Tibial nerve (tissue), 4 donors: ENCODE results near the gene KCNJ1.

Source experiments
- CTCF ChIP-seq, 5 experiments: fragments of 200-600 bp in 3 of 5; fragments of 450-650 bp in 2 of 5; sonication (generic) in 3 of 5; IDR thresholded peaks; one replicate each; pipeline ENCODE4 v1.5.1; 2016 to 2019; ENCODE audit warnings: antibody characterized with exemption in 5 of 5, mild to moderate bottlenecking in 3 of 5, moderate library complexity in 2 of 5
- EP300 ChIP-seq, 2 donors: sonication (generic); formaldehyde crosslinking; IDR thresholded peaks; one replicate each; pipeline ENCODE4 v1.6.1; 2017; ENCODE audit warnings: antibody characterized with exemption in 2 of 2, mild to moderate bottlenecking in 1 of 2
- POLR2A ChIP-seq, 2 donors: fragments of 450-650 bp; IDR thresholded peaks; one replicate each; pipeline ENCODE4 v1.6.1; 2017; ENCODE audit warnings: antibody characterized with exemption in 2 of 2, mild to moderate bottlenecking in 2 of 2, moderate library complexity in 2 of 2

- TF ChIP-seq POLR2A (IDR thresholded peaks at IDR 0.05) (no peak), CTCF (IDR thresholded peaks at IDR 0.05) (no peak), EP300 (IDR thresholded peaks at IDR 0.05) (no peak)
Observed at GRCh38 chr11:128914216-128915148, 47.4 kb upstream of the KCNJ1 start.
